ENCODE results near the gene PPFIA3. TPM values are rescaled to one million over a fixed set of nuclear protein-coding genes. Genes with fewer than 3 reads are reported as not detected.

PPFIA3 gene
- total and polyA plus RNA-seq, 2 of the 8 experiments (the other 6 are each of a cell fraction or from before 2014, with no cell fraction given) = 15.9 to 25.3 TPM

- FAIRE-seq (no peak), DNase-seq (ENCODE audit: low read depth in 1 of 2, low spot score in 2 of 2) (peak in 1 of 2 experiments; percentile 60)
- Histone ChIP-seq H2BK12ac (ENCODE audit: low read depth, low read length) (no peak overlapping the region), H4K20me1 (replicated peaks in 1 of 2; ENCODE audit: control insufficient read depth in 1 of 2, insufficient read depth in 2 of 2, low read length in 2 of 2) (no peaks in the 10 kb centered on the region), H3K14ac (ENCODE audit: insufficient read length) (no peak overlapping the region), H3K9me3 (ENCODE audit: insufficient read depth in 2 of 2, low read depth in 1 of 2, low read length in 1 of 2) (peaks cover 0 to 5% of the 10 kb centered on the region in 2 experiments; a peak in 1 of 4 replicates), H3K4ac (replicated peaks; ENCODE audit: insufficient read length, low read depth, low read length) (no peak overlapping the region), H3K36me3 (ENCODE audit: control insufficient read depth in 2 of 4, insufficient read depth in 4 of 4, low read length in 3 of 4) (peaks cover 0 to 4% (median 0%) of the 10 kb centered on the region in 4 experiments; a peak in 1 of 8 replicates), H3K27ac (ENCODE audit: low read depth, low read length) (no peak overlapping the region), H2AK5ac (ENCODE audit: low read depth, low read length) (no peak overlapping the region), H3K56ac (replicated peaks; ENCODE audit: insufficient read length, low read depth, low read length) (no peak overlapping the region), H3K79me2 (ENCODE audit: control insufficient read depth in 1 of 2, insufficient read depth in 2 of 2, low read length in 2 of 2) (no peaks in the 10 kb centered on the region), H3K4me3 (ENCODE audit: extremely low read depth in 1 of 4, insufficient read depth in 2 of 4, low read depth in 3 of 4, low read length in 4 of 4) (no peak overlapping the region), H2BK20ac (ENCODE audit: low read length) (no peak overlapping the region), H4K8ac (ENCODE audit: extremely low read depth, insufficient read depth, low read length) (no peak overlapping the region; the same call in 1 of the 2 replicates), H2AFZ (ENCODE audit: low read length) (no peak overlapping the region), H4K5ac (ENCODE audit: insufficient read length, low read depth, low read length) (no peak overlapping the region), H3K9ac (replicated peaks in 1 of 4; ENCODE audit: extremely low read depth in 1 of 4, low read depth in 3 of 4, low read length in 3 of 4) (no peak overlapping the region), H2BK5ac (ENCODE audit: low read depth, low read length) (no peak overlapping the region), H3K27me3 (replicated peaks in 1 of 4; ENCODE audit: control insufficient read depth in 3 of 4, extremely low read depth in 1 of 4, insufficient read depth in 3 of 4, low read length in 3 of 4) (peaks cover 26 to 49% (median 47%) of the 10 kb centered on the region in 4 experiments), H3K4me1 (replicated peaks in 1 of 4; ENCODE audit: control insufficient read depth in 3 of 4, insufficient read depth in 4 of 4, low read length in 3 of 4) (peaks cover 0 to 2% (median 0%) of the 10 kb centered on the region in 4 experiments; a peak in 2 of 7 replicates), H3K18ac (ENCODE audit: extremely low read depth, low read length) (no peak overlapping the region), H3K23me2 (ENCODE audit: low read depth, low read length) (no peaks in the 10 kb centered on the region; the same call in 1 of the 2 replicates), H3K4me2 (ENCODE audit: insufficient read depth in 1 of 2, low read depth in 2 of 2, low read length in 2 of 2) (no peak overlapping the region; a peak in 1 of 4 replicates), H3K79me1 (ENCODE audit: low read depth, low read length) (no peaks in the 10 kb centered on the region), H2BK15ac (ENCODE audit: low read length) (no peak overlapping the region), H3K23ac (ENCODE audit: insufficient read length) (no peak overlapping the region), H4K91ac (replicated peaks; ENCODE audit: insufficient read length, low read length) (no peak overlapping the region), H2BK120ac (replicated peaks; ENCODE audit: low read depth, low read length) (no peak overlapping the region)
- CTCF ChIA-PET (ENCODE audit: partially characterized antibody) = interaction anchor here (0.6 to 3.8 kb wide), 25 partner anchors 8 to 152 kb away, joined by 3 to 26 read pairs (median 5); partner anchors contain the start of genes CGB7, NTF4 and RUVBL2
- POLR2A ChIA-PET (ENCODE audit: partially characterized antibody) = interaction anchor here (0.7 to 1.5 kb wide), 5 partner anchors 13 to 140 kb away, joined by 3 to 8 read pairs (median 3); no protein-coding TSS in a partner anchor
- no peak for TF ChIP-seq E2F6 (IDR thresholded peaks at IDR 0.05)
- TF ChIP-seq RAD21 (IDR thresholded peaks at IDR 0.05 in 1 of 2, conservative IDR thresholded peaks at IDR 0.05 in 1 of 2; ENCODE audit: low read depth in 2 of 2, low read length in 2 of 2) = peak; percentile 40 to 43
- TF ChIP-seq CTCF (IDR thresholded peaks at IDR 0.05; ENCODE audit: control extremely low read depth in 1 of 3, insufficient read depth in 1 of 3, low read depth in 1 of 3, low read length in 3 of 3) = peak; percentile 57 to 64 (median 61)
- 0 out of 2 replicates have a peak, but pooled peaks have one; percentile 27 for TF ChIP-seq BACH1 (IDR thresholded peaks at IDR 0.05; ENCODE audit: low read length)
- WGBS, 2 experiments (ENCODE audit: extremely low coverage in 1 of 2, insufficient coverage in 1 of 2, insufficient read length in 1 of 2, insufficient replicate concordance in 2 of 2, low coverage in 1 of 2, low lambda C conversion rate in 2 of 2, missing lambda C conversion rate in 1 of 2) = 76% methylated on average over 23 of the region's 23 CpGs; no CpG with 5 or more reads in 1 of the 2 experiments
Observed at GRCh38 chr19:49073514-49074378, 45.6 kb upstream of the PPFIA3 start.

Measured in H1 (cell line).